ENCODE data around the gene ASB2.

DNA sequence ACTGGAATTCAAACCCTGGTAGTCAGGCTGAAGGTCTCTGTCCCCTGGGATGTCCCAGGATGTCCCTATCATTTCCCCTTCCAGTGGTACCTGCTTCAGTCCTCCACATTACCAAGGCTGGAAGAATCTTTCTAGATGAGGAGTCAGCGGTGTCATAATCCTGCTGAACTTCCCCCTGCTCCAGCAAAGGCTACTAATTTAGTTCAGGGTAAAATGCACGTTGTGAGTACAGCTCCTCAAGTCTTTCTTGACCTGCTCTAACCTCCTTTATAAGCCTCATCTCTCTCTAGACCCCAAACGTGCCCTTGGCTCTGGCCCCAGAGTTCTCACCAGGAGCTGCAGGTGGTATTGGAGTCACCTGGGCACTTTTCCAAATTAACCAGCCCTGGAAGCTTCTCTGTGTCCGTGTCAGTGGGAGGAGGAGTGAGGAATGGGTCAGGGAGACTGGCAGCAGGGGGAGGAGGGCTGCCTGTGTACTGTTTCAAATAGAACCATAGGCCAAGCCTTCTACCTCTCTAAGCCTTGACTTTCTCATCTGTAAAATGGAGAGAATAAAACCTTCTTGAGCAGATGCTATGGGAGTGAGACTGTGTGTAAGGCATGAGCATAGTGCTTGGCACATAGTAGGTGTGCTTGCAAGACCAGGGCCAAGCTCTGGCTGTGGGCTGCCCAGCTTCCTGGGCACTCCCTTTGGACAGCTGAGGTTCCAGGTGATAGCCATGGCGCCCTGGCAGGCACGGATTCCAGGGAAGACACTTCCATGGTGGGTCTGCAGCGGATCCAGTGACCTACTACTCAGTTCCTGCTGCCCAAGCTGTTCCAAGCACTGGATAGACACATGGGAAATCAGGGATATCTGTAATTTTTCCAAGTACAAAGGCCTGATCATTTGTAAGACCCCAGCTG, 24.5 kb downstream of the ASB2 start:
- TF ChIP-seq ZNF274 (IDR thresholded peaks at IDR 0.05; ENCODE audit: low read depth, low read length), result no peak
- no peak for TF ChIP-seq SUZ12 (IDR thresholded peaks at IDR 0.05; ENCODE audit: extremely low read depth, insufficient read depth, insufficient read length)

Measured in NT2/D1 (cell line).